Measurements from ENCODE around the gene ASH1L.

ASH1L gene

GRCh38 chr1:155529929-155530328 lies 32.7 kb downstream of the ASH1L start:
- H3K9me3 ChIP-seq, result no peaks in the 10 kb centered on the region
- H3K4me3 ChIP-seq, result no peak overlapping the region
- H3K27me3 ChIP-seq, result no peaks in the 10 kb centered on the region
- no peak overlapping the region for H3K27ac ChIP-seq
- intact Hi-C loops (cut with DNase I; ENCODE audit: low total_unique reads), result no loop called here
- no peak for TF ChIP-seq CTCF (IDR thresholded peaks at IDR 0.05)
- no peak for DNase-seq
- H3K4me1 ChIP-seq, result peaks cover 0 to 64% (median 23%) of the 10 kb centered on the region in 4 donors
- H3K36me3 ChIP-seq, result no peaks in the 10 kb centered on the region

- Histone ChIP-seq H3K4me1 (peaks cover 0 to 65% (median 23%) of the 10 kb centered on the region in 4 donors), H3K9me3 (no peaks in the 10 kb centered on the region), H3K4me3 (no peak overlapping the region), H3K27ac (no peak overlapping the region), H3K27me3 (no peaks in the 10 kb centered on the region), H3K36me3 (no peaks in the 10 kb centered on the region)
- no peak for DNase-seq
- intact Hi-C loops (cut with DNase I; ENCODE audit: low total_unique reads), result no loop called here
- no peak for TF ChIP-seq CTCF (IDR thresholded peaks at IDR 0.05)
Measured at GRCh38 chr1:155529109-155529508, 33.5 kb downstream of the ASH1L start.

- Histone ChIP-seq H3K4me1 (peaks cover 0 to 69% (median 23%) of the 10 kb centered on the region in 4 donors), H3K36me3 (no peaks in the 10 kb centered on the region), H3K9me3 (no peaks in the 10 kb centered on the region), H3K27ac (no peak overlapping the region), H3K27me3 (no peaks in the 10 kb centered on the region), H3K4me3 (no peak overlapping the region)
- no peak for DNase-seq
- intact Hi-C loops (cut with DNase I; ENCODE audit: low total_unique reads), result no loop called here
- TF ChIP-seq CTCF (IDR thresholded peaks at IDR 0.05), result no peak
Measured at GRCh38 chr1:155527677-155528076, 34.9 kb downstream of the ASH1L start.

- Histone ChIP-seq H3K4me3 (no peak overlapping the region), H3K27ac (no peak overlapping the region), H3K36me3 (no peaks in the 10 kb centered on the region), H3K4me1 (peaks cover 0 to 60% (median 16%) of the 10 kb centered on the region in 4 donors), H3K27me3 (no peaks in the 10 kb centered on the region), H3K9me3 (no peaks in the 10 kb centered on the region)
- DNase-seq, result no peak
- intact Hi-C loops (cut with DNase I; ENCODE audit: low total_unique reads), result no loop called here
- TF ChIP-seq CTCF (IDR thresholded peaks at IDR 0.05), result no peak
Measured at GRCh38 chr1:155526356-155526755, 36.2 kb downstream of the ASH1L start.

- H3K4me1 ChIP-seq, result peaks cover 0 to 33% (median 3%) of the 10 kb centered on the region in 4 donors
Measured at GRCh38 chr1:155522069-155522468, 40.5 kb downstream of the ASH1L start.

More at GRCh38 chr1:155522069-155522468, 40.5 kb downstream of the ASH1L start:
- no peak overlapping the region for H3K27ac ChIP-seq
- TF ChIP-seq CTCF (IDR thresholded peaks at IDR 0.05), result no peak
- no peak for DNase-seq
- H3K9me3 ChIP-seq, result no peaks in the 10 kb centered on the region
- no peaks in the 10 kb centered on the region for H3K27me3 ChIP-seq
- no peak overlapping the region for H3K4me3 ChIP-seq
- H3K36me3 ChIP-seq, result peaks cover 7 to 13% (median 11%) of the 10 kb centered on the region in 3 donors
- intact Hi-C loops (cut with DNase I; ENCODE audit: low total_unique reads), result no loop called here

All from tibial artery (tissue), 4 donors.